Motor neuron (in vitro differentiated cells): ENCODE measurements around the gene GFRA4. TPM values are rescaled to one million over a fixed set of nuclear protein-coding genes. Genes with fewer than 3 reads are reported as not detected.

Source experiments
- total RNA-seq, 8 experiments: library from RNA; unstranded; fragments of 300-600 nt; gene quantifications; 2 replicates each; pipeline versions ENCODE4 v1.2.3 to v1.2.4, GENCODE V29; 2022

GFRA4 gene
- total RNA-seq, 8 experiments from 2014 or later: 0.14 TPM; not detected in 7

Other genes starting within 250 kb of the GFRA4 start
- 10 to 100 TPM; 21.7 to 50.0 (median 25.0) TPM for gene ATRN, start 192.4 kb downstream of the GFRA4 start, total RNA-seq
- gene ADAM33, start 18.6 kb upstream of the GFRA4 start, total RNA-seq: 10 to 100 TPM in 2 of 8 experiments, 1 to 10 TPM in 2, under 1 TPM in 3, not detected in 1; 0.17 to 62.3 (median 1.2) TPM
- gene SIGLEC1, start 49.2 kb upstream of the GFRA4 start, total RNA-seq: under 1 TPM; 0.07 to 0.66 (median 0.31) TPM
- 10 to 100 TPM in 1 of 8 experiments, 1 to 10 TPM in 1, under 1 TPM in 6; 0.23 to 16.4 (median 0.53) TPM for gene HSPA12B, start 69.3 kb upstream of the GFRA4 start, total RNA-seq
- 10 to 100 TPM; 18.1 to 60.6 (median 35.5) TPM for gene ADISSP, start 104.4 kb upstream of the GFRA4 start, total RNA-seq
- gene SPEF1, start 118.0 kb upstream of the GFRA4 start, total RNA-seq: 10 to 100 TPM in 1 of 8 experiments, 1 to 10 TPM in 1, under 1 TPM in 5, not detected in 1; 0.15 to 25.5 (median 0.71) TPM
- 10 to 100 TPM; 18.1 to 69.4 (median 53.1) TPM for gene CENPB, start 123.3 kb upstream of the GFRA4 start, total RNA-seq
- gene CDC25B, start 132.9 kb upstream of the GFRA4 start, total RNA-seq: 100 to 1,000 TPM in 1 of 8 experiments, 10 to 100 TPM in 4, 1 to 10 TPM in 3; 8.0 to 166 (median 22.8) TPM
- gene AP5S1, start 157.1 kb upstream of the GFRA4 start, total RNA-seq: 10 to 100 TPM in 4 of 8 experiments, 1 to 10 TPM in 4; 2.6 to 21.1 (median 10.4) TPM
- gene MAVS, start 183.4 kb upstream of the GFRA4 start, total RNA-seq: 10 to 100 TPM in 5 of 8 experiments, 1 to 10 TPM in 3; 5.9 to 38.8 (median 15.5) TPM
- 10 to 100 TPM; 16.7 to 48.4 (median 33.5) TPM for gene PANK2, start 226.0 kb upstream of the GFRA4 start, total RNA-seq